NCI-H2227 (cell line): ENCODE results near the gene POLD2.
A peak's percentile ranks its signal among the peaks of the same experiment; 100 is the strongest.

Experiments used
- DNase-seq: peaks from one replicate; lab custom pipeline; 2025; ENCODE audit not compliant: unreplicated experiment; lab: John Stamatoyannopoulos, UW

Gene POLD2

GRCh38 chr7:44102846-44103565 lies 20.3 kb downstream of the POLD2 start:
- no peak for DNase-seq

GRCh38 chr7:44101966-44102845 lies 21.1 kb downstream of the POLD2 start:
- DNase-seq, result no peak

GRCh38 chr7:44101303-44101965 lies 21.9 kb downstream of the POLD2 start:
- no peak for DNase-seq

DNA sequence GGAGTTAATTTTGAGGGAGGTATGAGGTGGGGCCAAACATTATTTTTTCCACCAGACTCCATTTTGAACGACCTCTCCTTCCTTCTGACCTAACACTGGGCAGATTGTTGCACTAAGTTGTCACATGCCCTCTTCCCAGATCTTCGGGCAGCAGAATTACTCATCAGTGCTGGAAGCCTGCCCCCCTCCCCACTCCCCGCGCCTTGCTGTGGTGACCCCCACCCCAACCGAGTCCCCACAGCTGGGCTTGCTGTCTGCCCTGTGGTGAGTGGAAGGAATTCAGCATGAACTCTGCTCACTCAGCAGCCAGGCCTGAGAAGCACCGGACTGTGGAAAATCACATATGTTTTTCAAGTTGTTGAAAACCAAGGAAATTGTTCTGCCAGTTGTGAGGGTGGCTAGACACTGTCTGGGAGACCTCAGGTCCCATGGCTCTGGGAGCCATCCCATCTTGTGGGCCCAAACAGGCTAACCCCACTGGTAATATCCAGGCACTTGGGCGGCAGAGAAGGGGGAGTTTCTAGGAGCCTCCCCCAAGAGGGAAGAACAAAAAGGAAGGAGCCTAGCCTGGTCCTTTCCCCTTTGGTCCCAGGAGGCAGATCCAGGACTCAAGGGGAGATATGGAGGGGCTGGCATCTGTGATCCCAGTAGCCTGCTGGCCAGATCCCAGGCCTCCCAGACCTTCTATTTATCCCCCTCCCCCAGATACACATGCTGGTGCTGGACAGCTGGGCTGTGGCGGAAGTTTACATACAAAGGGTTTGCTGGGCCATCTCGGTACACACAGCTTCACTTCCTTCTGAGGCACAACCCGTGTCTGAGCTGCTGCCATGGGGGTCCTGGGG lies 22.7 kb downstream of the POLD2 start:
- DNase-seq, result no peak

- peak; percentile 16 for DNase-seq
Measured at GRCh38 chr7:44099669-44100068, 23.7 kb downstream of the POLD2 start.

DNA sequence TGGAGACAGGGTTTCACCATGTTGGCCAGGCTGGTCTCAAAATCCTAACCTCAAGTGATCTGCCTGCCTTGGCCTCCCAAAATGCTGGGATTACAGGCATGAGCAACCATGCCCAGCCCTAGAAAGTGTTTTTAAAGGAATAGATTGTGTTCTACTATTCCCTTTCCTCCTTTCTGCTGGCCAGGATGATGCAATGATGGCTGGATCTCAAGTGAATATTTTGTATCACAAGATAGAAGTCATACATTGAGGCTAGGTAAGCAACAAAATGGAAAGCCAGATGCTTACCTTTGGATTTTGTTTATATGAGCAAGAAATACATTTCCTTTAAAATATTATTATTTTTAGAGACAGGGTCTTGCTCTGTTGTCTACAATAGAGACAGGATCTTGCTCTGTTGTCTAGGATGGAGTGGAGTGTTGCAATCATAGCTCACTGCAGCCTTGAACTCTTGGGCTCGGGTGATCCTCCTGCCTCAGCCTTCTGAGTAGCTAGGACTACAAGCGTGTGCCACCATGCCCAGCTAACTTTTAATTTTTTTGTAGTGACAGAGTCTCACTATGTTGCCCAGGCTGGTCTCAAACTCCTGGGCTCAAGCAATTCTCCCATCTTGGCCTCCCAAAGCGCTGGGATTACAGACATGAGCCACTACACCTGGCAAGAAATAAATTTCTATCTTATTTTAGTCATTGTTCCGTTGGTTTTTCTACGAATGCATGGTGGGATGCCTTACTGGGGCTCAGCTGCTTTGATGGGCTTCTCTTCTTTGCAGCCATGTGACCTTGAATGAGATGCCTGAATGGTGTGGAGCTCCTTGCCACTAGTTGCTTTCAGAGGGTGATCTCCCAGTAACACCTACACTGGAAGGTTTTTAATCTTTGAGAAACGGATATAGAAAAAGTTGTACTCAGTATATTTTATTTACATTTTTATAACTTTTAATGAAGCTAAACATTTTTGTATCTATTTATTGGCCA lies 25.0 kb downstream of the POLD2 start:
- DNase-seq, result no peak

DNA sequence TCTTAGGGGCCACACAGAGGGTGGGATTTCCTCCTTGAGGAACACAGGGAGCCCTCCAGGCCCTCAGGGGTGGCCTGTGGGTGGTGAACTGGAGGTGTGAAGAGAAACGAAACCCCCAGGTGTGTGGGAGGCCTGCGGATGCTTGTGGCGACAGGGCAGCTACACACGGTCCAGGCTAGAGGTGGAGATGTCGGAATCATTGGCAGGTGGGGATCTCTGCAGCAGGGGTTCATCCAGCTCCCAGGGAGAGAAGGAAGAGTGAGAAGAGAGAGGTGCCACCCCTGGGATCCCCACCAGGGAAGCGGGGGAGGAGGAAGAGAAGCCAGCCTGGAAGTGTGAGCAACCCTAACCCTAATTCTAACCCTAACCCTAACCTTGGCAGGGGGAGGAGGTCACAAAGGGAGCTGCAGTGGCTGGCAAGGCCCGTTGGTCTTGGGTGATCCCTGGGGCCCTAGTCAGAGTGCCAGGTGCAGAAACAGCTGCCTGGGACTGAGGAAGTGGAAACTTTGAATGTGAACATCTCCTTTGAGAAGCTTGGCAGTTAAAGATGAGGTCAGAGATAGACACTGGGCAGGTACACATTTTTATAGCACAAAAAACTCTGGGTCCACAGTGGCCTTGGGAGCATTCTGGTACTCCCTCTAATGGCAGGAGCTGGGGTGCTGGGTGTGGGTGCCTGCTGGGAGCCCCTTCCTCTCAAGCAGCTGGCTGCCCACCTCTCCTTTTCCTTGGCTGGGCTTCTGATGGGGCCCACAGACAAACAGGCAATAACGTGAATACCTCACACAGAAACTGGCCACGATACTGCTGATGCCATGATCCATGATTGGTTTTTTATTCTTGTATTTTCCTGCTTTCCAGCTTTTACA lies 26.1 kb downstream of the POLD2 start:
- no peak for DNase-seq

DNA sequence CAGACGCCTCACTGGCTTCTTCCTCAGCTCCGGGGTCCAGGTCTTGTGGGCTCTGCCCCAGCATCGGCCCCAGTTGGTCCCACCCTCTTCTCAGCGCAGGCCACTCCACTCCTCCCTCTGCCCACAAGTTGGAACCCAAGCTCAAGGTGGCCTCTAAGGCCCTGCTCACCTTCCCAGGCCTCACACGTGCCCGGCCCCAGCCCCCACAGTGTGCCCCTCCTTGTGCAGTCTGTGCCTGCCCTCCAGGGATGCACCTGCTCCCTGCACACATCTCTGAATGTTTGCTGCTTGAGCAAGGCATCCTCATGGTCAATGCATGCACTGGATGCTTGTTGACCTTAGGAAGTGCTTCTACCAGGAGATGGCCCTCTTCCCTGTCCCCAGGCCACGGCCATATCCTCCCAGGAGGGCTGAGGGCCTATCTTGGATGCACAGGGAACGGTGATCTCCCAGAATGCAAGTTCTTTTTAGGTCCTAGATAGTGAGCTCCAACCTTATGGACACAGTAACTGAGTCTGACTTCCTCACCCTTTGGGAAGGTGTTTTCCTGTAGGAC lies 26.9 kb downstream of the POLD2 start:
- no peak for DNase-seq

- no peak for DNase-seq
Measured at GRCh38 chr7:44095781-44096180, 27.6 kb downstream of the POLD2 start.

DNA sequence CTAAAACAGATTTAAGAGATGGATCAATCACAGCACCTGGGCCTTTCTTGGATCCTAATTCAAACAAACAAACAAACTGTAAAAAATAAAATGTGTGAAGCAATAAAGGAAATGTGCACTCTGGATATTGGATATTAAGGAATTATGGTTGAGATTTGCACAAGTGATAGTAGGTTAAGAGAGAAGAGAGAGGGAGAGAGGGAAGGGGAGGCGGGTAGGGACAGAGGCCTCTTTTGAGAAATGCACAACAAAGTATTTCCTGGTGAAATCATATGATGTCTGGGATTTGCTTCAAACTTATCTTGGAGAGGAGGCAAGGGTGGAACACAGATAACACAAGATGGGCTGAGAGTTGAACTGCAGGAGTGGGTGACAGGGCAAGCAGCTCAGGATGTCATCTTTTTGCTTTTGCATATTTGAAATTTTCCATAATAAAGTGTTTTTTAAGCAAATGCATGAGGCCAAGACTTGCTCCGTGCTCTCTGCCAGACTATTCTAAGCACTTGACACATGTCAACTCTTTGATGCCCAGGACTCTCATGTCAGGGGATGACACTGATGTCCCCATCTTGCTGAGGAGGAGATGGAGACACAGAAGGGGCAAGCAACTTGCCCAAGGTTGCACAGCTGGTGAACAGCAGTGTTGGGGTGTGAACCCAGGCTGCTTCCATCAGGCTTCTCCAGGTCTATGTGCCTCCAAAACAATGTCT lies 28.3 kb downstream of the POLD2 start:
- DNase-seq, result no peak

GRCh38 chr7:44094365-44094764 lies 29.0 kb downstream of the POLD2 start:
- DNase-seq, result no peak

DNA sequence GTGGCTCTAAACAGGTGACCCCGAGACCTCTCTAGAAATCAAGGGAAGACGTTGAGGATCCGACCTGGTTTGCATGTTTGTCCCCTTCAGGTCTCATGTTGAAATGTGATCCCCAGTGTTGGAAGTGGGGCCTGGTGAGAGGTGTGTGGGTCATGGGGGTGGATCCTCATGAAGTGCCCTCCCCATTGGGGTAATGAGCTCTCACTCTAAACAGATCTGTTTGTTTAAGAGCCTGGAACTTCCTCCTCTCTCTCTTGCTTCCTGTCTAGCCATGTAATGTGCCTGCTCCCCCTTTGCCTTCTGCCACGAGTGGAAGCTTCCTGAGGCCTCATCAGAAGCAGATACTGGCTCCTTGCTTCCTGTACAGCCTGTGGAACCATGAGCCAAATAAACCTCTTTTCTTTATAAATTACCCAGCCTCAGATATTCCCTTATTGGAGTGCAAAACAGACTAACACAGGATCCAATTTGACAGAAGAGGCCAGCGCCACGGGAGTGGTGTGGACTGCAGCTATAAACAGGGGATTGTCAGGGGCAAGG lies 30.2 kb downstream of the POLD2 start:
- no peak for DNase-seq

DNA sequence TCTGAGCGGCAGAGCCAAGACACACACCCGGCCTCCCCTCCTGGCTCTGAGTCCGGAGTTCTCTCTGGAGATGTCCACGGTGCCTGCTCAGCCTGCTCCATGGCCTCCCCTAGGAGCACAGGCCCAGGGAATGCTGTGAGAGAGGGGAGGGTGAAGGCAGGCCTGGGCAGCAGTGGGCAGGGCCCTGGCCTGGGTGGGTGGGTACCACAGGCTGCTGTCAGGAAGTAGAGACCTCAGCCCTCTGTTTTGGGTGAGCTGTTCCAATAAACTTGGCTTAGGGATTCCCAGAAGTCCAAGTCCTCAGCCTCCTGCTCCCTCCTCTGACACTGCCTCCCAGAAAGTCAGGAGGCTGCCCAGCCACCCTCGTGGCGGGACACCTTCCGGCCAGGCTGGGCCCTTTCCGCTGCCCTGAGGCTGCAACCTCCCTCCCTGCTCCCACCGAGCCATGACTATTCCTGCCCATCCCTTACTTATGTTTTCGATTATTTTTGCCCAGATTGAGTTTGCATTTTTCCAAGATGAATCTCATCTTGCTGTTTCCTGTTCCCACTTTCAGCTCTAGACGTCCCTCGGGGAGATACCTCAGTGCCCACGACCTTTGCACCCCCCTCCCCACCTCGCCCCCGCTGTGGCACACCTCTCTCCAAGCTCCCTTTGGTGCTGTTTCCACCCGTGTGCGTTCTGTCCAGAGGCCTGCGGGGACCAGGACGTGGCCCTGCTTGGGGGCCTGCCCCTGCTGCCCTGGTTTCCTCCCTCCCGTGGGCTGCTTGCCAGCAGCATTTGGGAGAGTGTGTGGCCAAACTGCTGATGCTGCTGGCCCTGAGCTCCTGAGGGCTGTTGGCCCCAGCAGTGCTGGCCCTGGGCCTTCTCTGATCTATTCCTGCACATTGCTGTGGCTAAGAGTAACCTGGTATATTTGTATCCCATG lies 35.2 kb downstream of the POLD2 start:
- DNase-seq, result no peak

DNA sequence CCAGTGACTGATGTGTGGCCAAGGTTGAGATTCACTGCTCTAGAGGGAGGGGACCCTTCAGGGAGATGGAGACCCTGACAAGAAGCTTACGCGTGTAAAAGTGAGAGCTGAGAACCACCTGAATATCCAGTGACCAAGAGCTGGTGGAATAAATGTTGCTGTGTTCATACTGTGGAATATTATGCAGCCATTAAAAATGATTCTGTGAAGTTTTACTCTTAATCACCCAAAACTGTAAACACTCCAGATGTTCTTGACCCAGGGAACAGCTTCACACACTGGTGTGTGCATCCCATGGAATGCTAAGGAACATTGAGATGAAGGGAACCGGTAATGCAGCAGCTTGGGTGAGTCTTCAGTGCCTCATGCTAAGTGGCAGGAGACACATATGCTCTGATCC lies 36.7 kb downstream of the POLD2 start:
- DNase-seq, result no peak

DNA sequence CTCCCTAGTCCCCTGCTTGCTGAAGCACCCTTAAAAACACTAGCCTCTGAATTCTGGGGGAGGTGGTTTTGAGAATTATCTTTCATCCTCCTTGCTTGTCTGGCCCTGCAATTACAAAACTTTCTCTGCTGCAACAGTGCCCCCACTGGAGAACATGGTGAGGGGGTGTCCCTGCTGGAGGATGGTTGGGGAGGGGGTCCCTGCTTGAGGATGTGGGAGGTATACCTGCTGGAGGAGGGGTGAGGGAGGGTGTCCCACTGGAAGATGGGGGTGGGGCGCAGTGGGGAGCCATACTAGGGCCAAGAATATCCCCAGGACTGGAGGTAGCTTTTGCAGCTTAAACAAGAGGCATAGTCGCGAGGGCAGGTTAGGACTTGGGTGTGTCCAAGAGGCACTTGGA lies 37.8 kb downstream of the POLD2 start:
- DNase-seq, result no peak

DNA sequence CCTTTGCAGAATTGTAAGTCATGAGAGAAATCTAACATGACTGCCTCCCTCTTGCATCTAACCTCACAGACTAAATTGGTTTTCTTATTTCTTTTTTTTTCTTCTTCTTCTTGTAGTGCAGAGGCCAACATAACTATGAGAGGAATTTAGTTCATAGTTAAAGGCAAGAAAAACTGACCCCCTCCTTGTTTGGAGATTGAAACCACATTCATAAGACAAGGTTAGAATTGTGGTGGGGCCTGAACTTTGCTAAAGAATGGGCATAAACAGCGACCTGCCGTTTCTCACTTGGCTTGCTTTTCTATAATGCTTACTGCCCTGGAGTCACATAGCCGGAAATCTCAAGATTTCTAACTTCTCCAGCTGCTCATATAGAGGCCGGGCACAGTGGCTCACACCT lies 38.6 kb downstream of the POLD2 start:
- DNase-seq, result no peak

DNA sequence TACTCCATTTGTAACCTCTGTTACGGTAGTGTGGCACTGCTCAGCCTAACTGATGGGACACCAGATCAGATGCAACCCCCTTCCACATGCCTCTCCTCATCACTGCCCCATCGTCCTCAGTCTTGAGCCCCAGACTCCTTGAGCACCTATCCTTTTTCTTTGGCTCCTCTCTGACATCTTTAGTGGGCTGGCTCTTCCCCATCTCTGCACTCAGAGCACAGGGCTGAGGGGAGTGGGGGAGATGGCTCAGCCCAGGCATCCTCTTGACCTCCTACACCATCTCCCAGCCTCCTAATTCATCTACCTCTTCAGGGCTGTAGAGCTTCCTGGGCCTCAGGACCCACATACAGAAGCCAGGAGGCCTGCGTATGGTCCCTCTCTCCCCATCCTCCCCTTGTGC lies 39.6 kb downstream of the POLD2 start:
- DNase-seq, result no peak
